B cell (primary cell): ENCODE data around the gene GRN. TPM values are rescaled to one million over a fixed set of nuclear protein-coding genes. Genes with fewer than 3 reads are reported as not detected.

Experiments used
- ATAC-seq: fragments of 200-7000 bp; cut with Tn5 transposase; one replicate; pipeline ENCODE4 v1.10.0; 2021; ENCODE audit warnings: low read depth, mild to moderate bottlenecking, moderate number of reproducible peaks, moderate library complexity
- CTCF ChIA-PET: fragments of 350-600 bp; sonication (Branson Sonifier 250); formaldehyde crosslinking; loops from one replicate; lab custom pipeline; 2021; ENCODE audit warnings: antibody characterized with exemption, inconsistent platforms; lab: Charles Lee
- POLR2A ChIA-PET: fragments of 350-600 bp; sonication (Branson Sonifier 250); formaldehyde crosslinking; loops from one replicate; lab custom pipeline; 2021; ENCODE audit warnings: antibody characterized with exemption; lab: Charles Lee
- DNase-seq: peaks from one replicate; pipeline ENCODE4 v3.0.0; 2013
- H2AFZ ChIP-seq: 2 replicates; pipeline ENCODE4 v1.6.1; 2012; ENCODE audit warnings: mild to moderate bottlenecking, low read depth, low read length; ENCODE audit not compliant: insufficient read depth, poor library complexity, severe bottlenecking
- H3K27ac ChIP-seq, 2 donors: 1 replicate in 1 of 2; 2 replicates in 1 of 2; pipeline ENCODE4 v1.5.1; 2012 to 2013; ENCODE audit warnings: low read length in 2 of 2, mild to moderate bottlenecking in 2 of 2, moderate library complexity in 1 of 2
- H3K27me3 ChIP-seq, 4 experiments: fragments of 200-600 bp in 1 of 4; sonication (generic) in 1 of 4; replicated peaks in 1 of 4; 1 replicate in 2 of 4; 2 replicates in 2 of 4; pipeline versions ENCODE4 v1.6.1 to v1.7.0; 2013 to 2016; ENCODE audit warnings: low read length in 3 of 4, mild to moderate bottlenecking in 2 of 4, mixed read lengths in 1 of 4, moderate library complexity in 1 of 4; ENCODE audit not compliant: insufficient read depth in 4 of 4, control insufficient read depth in 3 of 4; ENCODE audit errors: control extremely low read depth in 1 of 4
- H3K36me3 ChIP-seq, 2 experiments: replicated peaks in 1 of 2; 1 replicate in 1 of 2; 2 replicates in 1 of 2; pipeline versions ENCODE4 v1.6.1 to v1.7.1; 2013; ENCODE audit warnings: low read length in 1 of 2; ENCODE audit not compliant: insufficient read depth in 2 of 2, control insufficient read depth in 1 of 2; ENCODE audit errors: control extremely low read depth in 1 of 2, extremely low read depth in 1 of 2
- H3K4me1 ChIP-seq, 2 donors: fragments of 200-600 bp in 1 of 2; sonication (generic) in 1 of 2; 1 replicate in 1 of 2; 2 replicates in 1 of 2; pipeline versions ENCODE4 v1.5.1 to v1.6.1; 2013 to 2017; ENCODE audit warnings: low read length in 2 of 2; ENCODE audit not compliant: control insufficient read depth in 2 of 2, insufficient read depth in 2 of 2
- H3K4me2 ChIP-seq: replicated peaks from 2 replicates; pipeline ENCODE3; 2012; ENCODE audit warnings: mild to moderate bottlenecking, low read depth, low read length; ENCODE audit not compliant: poor library complexity, severe bottlenecking
- H3K4me3 ChIP-seq, 5 experiments: fragments of 200-600 bp in 1 of 5; sonication (generic) in 1 of 5; 1 replicate in 3 of 5; 2 replicates in 2 of 5; pipeline versions ENCODE4 v1.5.1 to v1.7.0; 2011 to 2016; ENCODE audit warnings: low read length in 4 of 5, mild to moderate bottlenecking in 4 of 5, low read depth in 2 of 5, control low read depth in 1 of 5, moderate library complexity in 1 of 5; ENCODE audit not compliant: insufficient read depth in 1 of 5; ENCODE audit errors: control extremely low read depth in 1 of 5, extremely low read depth in 1 of 5
- H3K79me2 ChIP-seq: fragments of 200-600 bp; sonication (generic); one replicate; pipeline ENCODE4 v1.6.0; 2016; ENCODE audit warnings: low read length; ENCODE audit not compliant: control insufficient read depth, insufficient read depth
- H3K9ac ChIP-seq: fragments of 200-600 bp; sonication (generic); 2 replicates; pipeline ENCODE4 v1.6.1; 2017; ENCODE audit warnings: mild to moderate bottlenecking, low read length, moderate library complexity
- H3K9me3 ChIP-seq, 3 donors: one replicate each; pipeline versions ENCODE4 v1.6.1 to v1.7.1; 2013; ENCODE audit warnings: low read length in 2 of 3; ENCODE audit not compliant: control insufficient read depth in 2 of 3, insufficient read depth in 1 of 3; ENCODE audit errors: control extremely low read depth in 1 of 3
- H4K20me1 ChIP-seq: 2 replicates; pipeline ENCODE4 v1.6.0; 2012; ENCODE audit warnings: mild to moderate bottlenecking, low read length; ENCODE audit not compliant: insufficient read depth, control insufficient read depth, poor library complexity, severe bottlenecking
- H3K27ac Mint-ChIP-seq: one replicate; pipeline ENCODE4 v1.8.0; 2021; ENCODE audit warnings: mixed read lengths
- H3K27me3 Mint-ChIP-seq: one replicate; pipeline ENCODE4 v1.8.0; 2021; ENCODE audit warnings: mixed read lengths
- H3K4me1 Mint-ChIP-seq: one replicate; pipeline ENCODE4 v1.8.0; 2021; ENCODE audit warnings: mixed read lengths
- H3K4me3 Mint-ChIP-seq: one replicate; pipeline ENCODE4 v1.8.0; 2021; ENCODE audit warnings: mixed read lengths
- H3K9me3 Mint-ChIP-seq: one replicate; pipeline ENCODE4 v1.8.0; 2022; ENCODE audit warnings: mixed read lengths; ENCODE audit not compliant: insufficient read depth
- CTCF ChIP-seq: fragments of 200-600 bp; IDR thresholded peaks from one replicate; pipeline ENCODE4 v1.8.0; 2022; ENCODE audit warnings: antibody characterized with exemption, mild to moderate bottlenecking
- EZH2 ChIP-seq: IDR thresholded peaks from 2 replicates; pipeline ENCODE4 v1.6.1; 2012; ENCODE audit warnings: borderline replicate concordance, low read depth, mild to moderate bottlenecking, moderate library complexity, low read length; ENCODE audit not compliant: insufficient read depth, poor library complexity, severe bottlenecking
- WGBS: methylation state at CpG from one replicate; pipeline ENCODE4 v1.1.5; 2013; ENCODE audit warnings: missing lambda C conversion rate; ENCODE audit not compliant: insufficient coverage; 5-methylcytosine and 5-hydroxymethylcytosine counted together
- intact Hi-C: fragments of 100-400 bp; cut with micrococcal nuclease; formaldehyde crosslinking; loops from one replicate; pipeline ENCODE4 v1.10.0; 2022
- polyA plus RNA-seq: library from polyadenylated mRNA; depleted of rRNA; stranded (reverse); fragments of >200 nt; gene quantifications from 2 replicates; pipeline ENCODE4 v1.2.3, GENCODE V29; 2012
- total RNA-seq, 2 donors: library from RNA; stranded (reverse); fragments of 120-200 nt in 1 of 2; gene quantifications; 1 replicate in 1 of 2; 2 replicates in 1 of 2; pipeline versions ENCODE4 v1.2.3 to v1.2.4, GENCODE V29; 2013 to 2022

The GRN gene
- total and polyA plus RNA-seq, 2 donors (not counting 1 experiment from before 2014, with no cell fraction given) = 187 to 226 TPM

DNA sequence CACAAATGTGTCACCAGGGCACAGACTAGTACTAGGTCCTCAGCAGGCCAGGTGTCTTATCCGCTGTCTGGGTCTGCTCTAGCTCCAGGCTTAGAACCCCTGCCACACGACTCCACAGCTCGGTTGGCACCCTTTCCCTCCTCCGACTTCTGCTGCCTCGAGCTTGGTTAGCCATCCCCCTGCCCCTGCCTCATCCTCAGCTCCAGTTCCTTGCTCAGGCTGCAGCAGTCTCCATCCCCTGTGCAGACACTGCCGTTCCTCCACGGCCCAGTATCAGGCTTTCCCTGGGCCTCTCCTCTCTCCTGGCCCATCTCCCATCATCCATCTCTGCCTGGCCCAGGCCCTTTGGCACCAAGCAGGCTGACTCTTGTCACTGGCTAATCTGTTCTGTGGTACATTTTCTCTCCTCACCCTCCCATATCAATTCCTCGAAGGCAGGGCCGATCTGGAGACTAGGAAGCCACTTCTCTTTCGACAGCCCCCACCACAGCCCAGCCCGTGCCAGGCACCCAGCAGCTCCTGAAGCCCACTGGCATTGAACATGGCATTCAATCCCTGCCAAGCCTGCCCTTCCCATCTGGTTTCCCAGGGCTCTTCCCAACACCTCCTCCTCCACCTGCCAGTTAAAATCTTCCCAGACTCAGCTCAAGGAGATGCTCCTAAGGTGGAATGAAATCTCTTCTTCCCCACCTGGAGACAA, 1.4 kb upstream of the GRN start:
- CTCF ChIA-PET = interaction anchor here (0.6 to 3.3 kb wide), 8 partner anchors 8 to 220 kb away, joined by 3 to 66 read pairs (median 13); partner anchors contain the start of gene HDAC5
- H4K20me1 ChIP-seq = no peaks in the 10 kb centered on the region
- peaks cover 32 to 40% of the 10 kb centered on the region in 2 donors for H3K4me1 ChIP-seq
- H3K27me3 ChIP-seq = no peaks in the 10 kb centered on the region
- H3K36me3 ChIP-seq = no peaks in the 10 kb centered on the region
- H2AFZ ChIP-seq = no peak overlapping the region
- no peak overlapping the region for H3K27ac ChIP-seq
- 91% methylated on average over 11 of the region's 11 CpGs for WGBS
- peaks cover 7% of the 10 kb centered on the region for H3K79me2 ChIP-seq
- Mint-ChIP-seq H3K4me1 (peaks cover 41% of the 10 kb centered on the region), H3K27ac (no peak overlapping the region), H3K27me3 (no peaks in the 10 kb centered on the region), H3K4me3 (peak overlapping the region; percentile 96), H3K9me3 (no peaks in the 10 kb centered on the region)
- H3K4me3 ChIP-seq = no peak overlapping the region
- POLR2A ChIA-PET = no interaction called here
- no peak overlapping the region for H3K4me2 ChIP-seq
- DNase-seq (no peak), ATAC-seq (no peak)
- peaks cover 0 to 2% (median 0%) of the 10 kb centered on the region in 3 donors for H3K9me3 ChIP-seq
- intact Hi-C loops = loop anchor here (2.0 kb wide), 3 partner anchors 133 to 329 kb away; partner anchors contain the start of genes HROB and TMEM101
- H3K9ac ChIP-seq = no peak overlapping the region
- no peak for TF ChIP-seq EZH2
- TF ChIP-seq CTCF = no peak
